HK-2 (cell line): ENCODE data around the gene DOCK6.

ENCODE experiments used
- DNase-seq: peaks from one replicate; pipeline ENCODE4 v3.0.0-alpha.2; 2018; ENCODE audit not compliant: unreplicated experiment

The DOCK6 gene

DNA sequence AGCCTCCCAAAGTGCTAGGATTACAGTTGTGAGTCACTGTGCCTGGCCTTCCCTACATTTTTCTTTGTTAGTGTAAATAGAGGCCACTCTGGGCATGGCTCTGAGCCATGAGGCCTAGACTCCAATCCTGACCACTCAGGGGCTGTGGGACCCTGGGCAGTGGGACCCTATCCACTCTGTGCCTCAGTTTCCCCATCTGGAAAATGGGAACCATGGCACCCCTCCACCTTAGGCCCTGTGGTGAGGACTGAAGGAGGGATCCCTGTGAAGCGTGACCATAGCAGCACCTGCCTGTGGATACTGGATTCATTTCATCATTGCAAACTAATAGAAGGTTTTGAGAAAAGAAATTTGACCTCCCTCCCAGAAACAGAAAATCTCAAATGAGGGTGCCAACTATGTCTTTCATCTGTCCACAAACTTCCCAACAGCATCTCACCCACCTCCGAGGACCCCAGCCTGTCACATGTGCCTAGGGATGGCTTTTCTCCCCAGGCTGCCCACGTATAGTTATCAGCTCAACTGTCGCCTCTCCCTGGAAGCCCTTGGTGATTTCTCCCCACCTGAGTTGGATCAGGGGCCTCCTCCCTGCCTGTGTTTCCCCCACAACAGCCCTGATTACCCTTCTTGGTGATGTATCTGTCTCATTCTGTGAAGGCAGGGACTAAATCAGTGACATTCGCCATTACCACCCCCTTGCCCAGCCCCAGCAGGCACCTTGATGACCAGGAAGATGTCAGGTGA is 17.3 kb downstream of the DOCK6 start:
- DNase-seq = no peak

DNA sequence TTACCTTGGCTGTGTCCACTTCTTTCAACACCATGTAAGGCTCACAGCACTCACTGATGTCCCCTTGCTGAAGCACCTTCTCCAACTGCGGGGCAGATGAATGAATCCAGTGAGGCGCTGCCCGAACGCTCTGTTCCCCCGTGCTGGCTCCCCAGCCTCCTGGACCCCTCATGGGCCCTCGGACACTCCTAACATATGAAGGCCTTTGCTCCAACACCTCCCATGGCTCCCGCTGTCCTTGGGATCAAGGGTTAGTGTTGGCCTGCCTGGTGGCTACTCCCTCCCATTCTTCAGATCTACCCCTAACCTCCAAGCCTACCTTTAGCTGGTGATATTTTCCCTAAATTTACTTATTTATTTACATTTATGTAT is 18.5 kb downstream of the DOCK6 start:
- no peak for DNase-seq

DNA sequence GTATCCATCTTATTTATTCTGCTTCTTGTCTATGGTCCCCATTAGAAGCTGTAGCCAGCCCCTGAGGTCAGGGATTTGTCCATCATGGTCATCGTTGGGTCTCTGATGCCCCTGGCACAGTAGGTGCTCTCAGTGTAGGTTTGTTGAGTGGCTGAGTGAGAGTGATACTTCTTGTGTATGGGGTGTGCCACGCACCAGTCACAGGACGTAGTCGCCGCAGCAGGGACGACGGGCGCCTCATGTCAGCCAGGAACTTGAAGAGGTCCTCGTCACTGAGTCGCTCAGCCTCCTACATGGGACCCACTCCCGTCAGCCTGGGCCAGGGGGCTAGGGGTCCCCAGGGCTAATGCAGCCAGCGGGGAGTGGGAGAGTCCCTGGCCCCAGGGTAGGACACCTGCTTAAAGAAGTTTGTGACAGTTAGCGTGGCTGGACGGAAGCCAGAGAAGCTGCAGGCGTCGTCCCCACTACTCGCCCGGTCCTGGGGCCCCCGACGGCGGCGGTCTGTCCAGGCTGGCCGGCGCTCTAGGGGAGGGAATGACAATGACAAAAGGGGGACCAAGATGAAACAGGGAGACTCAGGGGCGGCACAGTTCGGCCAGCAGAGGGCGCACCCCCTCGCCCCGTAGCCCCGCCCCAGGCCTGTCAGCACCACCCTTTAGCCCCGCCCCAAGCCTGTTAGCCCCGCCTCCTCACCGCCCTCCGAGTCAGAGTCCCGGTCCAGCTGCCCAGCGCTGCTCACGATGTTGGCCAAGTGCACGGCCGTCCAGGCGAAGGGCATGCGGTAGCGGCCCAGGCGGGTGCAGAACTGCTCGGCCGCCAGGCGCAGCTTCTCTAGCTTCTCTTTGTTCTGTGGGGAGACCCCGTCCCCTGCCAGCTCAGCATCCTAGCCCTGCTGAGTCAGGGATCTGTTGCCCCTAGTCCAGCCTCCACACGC is 19.2 kb downstream of the DOCK6 start:
- peak; percentile 71 for DNase-seq

DNA sequence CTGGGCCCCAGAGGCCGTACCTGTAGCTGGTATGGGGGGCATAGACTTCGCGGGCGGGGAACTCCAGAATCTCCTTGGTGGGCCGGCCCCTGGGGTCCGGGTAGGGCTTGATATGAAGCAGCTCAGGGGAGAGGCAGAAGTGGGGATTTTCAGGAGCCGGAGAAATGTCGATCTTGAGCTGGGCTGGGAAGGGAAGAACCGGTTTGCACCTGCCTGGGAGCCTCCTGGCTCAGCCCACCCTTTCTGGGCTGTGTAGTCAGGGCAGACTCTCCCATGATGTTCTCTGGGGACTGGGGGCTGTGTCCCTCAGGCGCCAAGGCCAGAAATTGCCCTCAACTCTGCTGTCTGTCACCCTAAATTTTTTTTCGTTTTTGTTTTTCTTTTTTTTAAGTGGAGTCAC is 20.3 kb downstream of the DOCK6 start:
- DNase-seq = no peak

DNA sequence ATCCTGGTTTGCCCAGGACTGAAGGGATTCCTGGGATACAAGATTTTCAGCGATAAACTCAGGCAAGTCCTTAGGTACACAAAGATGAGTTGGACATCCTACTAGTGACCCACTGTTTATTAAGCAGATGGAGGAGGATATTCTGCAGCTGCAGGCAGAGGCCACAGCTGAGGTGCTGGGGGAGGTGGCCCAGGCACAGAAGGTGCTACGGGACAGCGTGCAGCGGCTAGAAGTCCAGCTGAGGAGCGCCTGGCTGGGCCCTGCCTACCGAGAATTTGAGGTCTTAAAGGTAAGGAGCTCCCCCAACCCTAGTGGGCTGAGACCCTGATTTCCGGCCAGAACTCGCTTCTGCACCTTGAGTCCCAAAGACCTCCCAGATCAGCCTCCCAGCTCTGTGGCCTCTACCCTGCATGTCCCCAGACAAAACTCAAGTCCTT is 22.3 kb downstream of the DOCK6 start:
- DNase-seq = no peak

DNA sequence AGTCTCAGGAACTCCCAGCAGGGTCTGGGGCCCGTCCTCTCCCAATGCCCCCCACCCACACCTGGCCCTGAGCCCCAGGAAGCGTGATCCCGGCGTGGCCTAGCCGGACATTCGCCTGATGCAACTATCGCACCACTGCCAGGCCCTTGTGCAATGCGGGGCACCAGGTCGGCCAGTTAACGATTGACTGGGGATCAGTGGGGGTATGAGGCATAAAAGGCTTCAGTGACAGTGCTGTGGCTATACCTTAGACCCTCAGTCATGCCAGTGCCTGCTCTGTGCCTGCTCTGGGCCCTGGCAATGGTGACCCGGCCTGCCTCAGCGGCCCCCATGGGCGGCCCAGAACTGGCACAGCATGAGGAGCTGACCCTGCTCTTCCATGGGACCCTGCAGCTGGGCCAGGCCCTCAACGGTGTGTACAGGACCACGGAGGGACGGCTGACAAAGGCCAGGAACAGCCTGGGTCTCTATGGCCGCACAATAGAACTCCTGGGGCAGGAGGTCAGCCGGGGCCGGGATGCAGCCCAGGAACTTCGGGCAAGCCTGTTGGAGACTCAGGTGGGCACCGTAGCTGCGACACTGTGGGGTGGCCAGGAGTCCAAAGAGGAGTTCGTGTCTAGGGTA is 22.8 kb downstream of the DOCK6 start, which contains the start of gene ANGPTL8:
TSS of gene ANGPTL8 (plus strand) at position 243 of the 624 bp plus-strand sequence. CDS start at position 262, 19 bp downstream.
- no peak for DNase-seq

DNA sequence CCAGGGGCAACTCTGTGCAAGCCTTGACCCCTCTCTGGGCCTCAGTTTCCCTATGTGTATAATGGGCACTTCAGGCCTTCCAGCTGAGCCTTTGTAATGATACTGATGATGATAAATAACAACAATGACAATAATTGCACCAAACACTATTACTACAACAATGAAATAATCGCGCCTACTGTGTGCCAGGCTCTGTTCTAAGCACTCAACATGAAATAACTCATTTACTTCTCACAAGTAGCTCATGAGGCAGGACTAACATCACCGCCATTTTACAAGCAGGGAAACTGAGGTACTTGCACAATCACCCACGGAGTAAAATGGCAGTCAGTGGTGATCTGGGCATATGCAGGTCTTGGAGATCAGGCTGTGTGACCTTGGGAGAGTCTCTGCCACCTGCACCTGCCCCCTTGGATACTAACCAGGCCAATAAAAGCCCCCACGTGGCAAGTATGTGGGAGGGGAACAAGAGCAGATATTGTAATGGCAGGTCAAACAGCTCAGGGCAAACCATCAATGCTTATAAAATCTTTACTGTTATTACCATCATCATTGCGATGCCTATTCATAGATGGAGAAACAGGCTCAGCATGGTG is 23.4 kb downstream of the DOCK6 start:
- DNase-seq = no peak

DNA sequence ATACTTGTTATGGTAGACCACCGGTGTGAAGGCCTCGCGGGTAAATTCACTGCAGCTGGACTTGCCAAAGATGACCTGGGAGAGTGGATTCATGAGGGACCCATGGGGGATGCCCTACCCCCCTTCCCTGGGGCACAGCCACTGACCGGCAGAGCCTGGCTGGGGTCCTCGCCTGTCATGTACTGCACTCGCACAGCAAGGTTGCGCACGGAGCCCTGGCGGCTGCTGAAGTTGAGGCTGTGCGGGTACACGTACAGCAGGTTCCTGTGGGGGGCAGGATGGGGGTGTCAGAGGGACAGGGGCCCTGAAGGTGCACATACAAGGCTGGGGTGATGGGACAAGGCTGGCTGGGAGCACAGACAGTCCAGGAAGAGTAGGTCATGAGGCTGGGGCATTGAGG is 24.3 kb downstream of the DOCK6 start:
- no peak for DNase-seq

DNA sequence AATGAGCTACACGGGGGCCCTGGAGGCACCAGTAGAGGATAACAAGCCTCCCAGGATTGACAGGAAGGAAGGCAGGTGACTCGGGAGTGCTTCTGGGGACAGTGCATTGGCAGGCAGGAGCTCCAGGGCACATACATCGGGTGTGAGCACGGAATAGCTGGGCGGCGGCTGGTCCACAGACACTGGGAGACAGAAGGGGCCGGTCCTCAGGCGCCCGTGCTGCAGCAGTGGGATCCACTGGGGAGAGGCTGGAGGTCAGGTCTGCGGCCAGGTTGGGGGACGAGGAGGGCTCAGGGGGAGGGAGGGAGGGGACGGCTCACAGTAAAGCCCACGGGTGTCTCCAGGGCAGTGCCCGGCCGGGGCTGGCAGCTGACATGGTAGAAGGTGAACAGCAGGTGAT is 25.0 kb downstream of the DOCK6 start:
- no peak for DNase-seq

DNA sequence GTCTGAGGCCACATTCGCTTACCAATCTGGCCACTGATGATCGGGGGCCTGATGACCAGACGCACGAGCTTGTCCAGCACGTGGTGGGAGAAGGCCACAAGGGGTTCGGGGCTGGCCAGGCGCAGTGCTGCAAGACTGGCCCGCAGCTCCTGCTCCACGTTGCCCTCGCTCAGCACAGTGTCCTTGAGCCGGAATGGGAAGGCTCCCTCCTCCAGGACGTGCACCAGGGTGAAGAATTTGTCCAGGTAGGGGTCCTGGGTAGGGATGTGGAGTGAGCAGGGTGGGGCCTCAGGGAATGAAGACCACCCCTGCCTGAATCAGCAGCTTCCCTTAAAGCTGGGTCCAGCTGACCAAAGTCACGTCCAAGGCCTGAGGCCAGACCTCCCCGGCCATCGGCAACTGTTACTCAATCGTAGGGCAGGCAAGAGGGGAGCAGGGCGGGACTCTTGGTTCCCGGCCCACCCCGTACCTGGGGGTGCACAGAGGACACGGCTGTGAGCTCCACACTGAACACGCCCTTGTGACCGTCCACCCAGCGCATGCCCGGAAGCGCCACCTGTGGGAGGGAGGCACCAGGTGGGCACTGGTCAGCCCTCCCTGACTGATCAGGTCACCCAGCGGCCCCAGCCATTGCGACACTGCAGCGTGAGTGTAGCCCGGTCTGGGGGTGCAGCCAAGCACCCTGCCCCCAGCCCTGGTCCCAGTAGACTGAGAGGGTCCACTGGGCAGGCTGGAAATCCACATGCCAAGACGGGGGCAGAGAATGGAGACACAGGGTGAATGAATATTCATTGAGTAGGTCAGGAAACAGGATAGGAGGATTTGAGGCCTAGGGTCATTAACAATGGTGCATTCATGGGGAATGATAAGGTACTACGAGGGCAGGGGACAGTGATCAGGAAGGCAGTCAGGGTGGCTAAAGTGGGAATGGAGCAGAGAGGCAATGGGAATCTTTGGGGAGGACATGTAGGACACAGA is 25.7 kb downstream of the DOCK6 start:
- no peak for DNase-seq

DNA sequence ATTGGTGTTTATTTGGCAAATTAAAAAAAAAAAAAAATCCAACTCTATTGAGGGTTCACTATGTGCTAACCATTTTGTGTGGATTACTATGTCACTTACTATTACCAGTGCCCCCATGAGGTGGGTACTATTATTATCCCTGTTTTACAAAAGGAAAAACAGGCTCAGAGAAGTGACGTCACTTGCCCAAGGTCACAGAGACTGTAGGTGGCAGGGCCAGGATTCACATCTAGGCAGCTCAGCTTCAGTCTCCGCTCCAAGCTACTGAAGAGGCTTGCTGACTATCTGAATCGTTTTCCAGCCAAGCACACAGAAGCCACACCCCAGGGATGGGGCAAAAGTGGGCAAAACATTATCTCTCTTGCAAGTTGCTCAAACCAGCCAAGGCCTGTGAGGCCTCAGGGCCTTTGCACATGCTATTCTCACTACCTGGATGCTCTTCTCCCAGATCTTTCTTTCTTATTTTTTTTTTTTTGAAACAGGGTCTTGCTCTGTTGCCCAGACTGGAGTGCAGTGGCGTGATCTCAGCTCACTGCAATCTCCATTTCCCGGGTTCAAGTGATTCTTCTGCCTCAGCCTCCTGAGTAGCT is 27.7 kb downstream of the DOCK6 start:
- no peak for DNase-seq

DNA sequence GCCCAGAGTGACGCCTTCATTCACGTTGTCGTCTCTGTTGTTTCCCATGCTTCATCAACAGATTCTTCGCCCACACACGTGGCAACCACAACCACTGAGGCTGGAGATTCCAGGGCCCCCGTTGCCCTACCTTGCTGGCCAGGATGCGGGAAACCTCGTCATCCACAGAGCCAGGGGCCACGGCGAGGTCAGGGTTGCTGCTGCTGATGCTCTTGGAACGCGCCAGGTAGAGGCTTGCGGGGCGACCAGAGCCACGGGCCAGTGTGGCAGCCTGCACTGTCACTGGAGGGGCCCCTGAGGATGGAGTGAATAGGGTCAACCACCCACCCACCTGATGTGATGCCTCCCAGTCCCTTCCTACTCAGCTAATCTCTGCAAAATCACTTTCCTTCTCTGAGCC is 29.3 kb downstream of the DOCK6 start:
- DNase-seq = no peak

DNA sequence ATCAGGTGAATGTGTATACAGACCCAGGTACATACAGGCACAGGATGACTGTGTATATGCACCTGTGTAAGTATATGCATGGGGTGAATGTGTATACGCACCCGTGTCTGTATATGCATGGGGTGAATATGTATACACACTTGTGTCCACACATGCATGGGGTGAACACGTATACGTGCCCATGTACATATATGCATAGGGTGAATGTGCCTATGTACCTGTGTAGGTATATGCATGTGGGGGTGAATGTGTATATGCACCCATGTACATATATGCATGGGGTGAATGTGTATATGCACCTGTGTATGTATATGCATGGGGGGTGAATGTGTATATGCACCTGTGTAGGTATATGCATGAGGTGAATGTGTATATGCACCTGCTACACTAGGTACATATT is 29.8 kb downstream of the DOCK6 start:
- DNase-seq = no peak

DNA sequence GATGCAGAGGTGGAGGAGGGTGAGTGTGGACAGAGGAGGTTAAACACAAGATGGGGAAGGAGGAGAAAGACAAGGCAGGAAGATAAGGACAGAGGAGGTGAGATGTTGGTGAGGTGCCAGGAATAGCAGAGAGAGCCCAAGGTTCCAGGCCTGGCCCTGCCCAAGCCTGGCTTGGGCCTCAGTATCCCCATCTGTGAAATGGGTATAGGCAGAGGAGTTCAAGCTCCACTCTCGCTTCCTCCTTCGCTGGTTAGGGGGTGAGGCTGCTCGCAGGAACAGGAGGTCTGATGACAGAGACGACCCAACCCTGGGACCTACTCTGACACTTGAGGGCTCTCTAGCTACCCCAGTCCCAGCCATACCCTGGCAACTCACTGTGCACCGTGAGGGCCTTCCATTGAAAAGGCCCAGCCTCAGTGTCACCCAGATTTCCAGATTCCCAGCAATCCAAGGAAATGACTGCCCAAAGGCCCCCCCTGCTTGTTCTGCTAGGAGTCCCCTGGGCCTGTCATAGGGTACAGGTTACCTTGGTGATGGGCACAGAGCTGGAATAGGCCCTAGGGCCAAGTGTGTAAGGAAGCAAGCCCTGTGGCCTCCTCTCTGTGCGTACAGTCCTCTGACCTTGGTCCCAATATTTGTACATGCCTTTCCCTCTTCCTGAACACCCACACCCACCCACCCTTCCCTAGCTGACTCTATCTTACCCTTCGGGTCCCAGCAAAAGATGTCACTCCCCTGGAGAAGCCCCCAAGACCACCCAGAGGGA is 31.5 kb downstream of the DOCK6 start:
- no peak for DNase-seq

DNA sequence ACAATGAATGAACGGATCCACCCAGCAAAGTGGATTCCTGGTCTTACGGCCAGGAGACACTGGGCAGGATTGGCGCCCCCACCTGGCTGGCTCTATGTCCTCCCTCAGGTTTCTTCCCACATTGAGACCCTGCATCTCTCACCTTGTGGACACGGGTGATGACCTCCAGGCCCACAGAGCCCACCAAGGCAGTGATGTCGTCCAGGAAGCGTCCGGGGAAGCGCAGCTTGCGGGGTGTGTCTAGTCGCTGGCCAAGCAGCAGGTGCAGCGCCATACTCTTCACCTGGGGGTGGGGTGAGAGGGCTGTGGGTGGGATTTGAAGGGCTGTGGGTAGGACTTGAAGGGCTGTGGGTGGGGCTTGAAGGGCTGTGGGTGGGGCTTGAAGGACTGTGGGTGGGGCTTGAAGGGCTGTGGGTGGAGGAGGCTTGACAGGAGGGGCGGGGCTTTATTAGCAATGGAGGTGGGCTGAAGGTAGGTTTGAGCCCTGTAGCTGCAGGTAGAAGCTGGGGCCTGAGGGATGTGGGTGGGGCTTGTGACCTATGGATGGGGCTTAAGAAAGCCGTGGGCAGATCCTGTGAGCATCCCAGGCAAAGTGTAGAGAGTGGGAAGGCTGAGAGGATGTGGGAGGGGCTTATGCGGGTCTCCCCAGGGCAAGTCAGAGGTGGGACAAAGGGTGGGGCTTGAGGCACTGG is 35.0 kb downstream of the DOCK6 start:
- no peak for DNase-seq

DNA sequence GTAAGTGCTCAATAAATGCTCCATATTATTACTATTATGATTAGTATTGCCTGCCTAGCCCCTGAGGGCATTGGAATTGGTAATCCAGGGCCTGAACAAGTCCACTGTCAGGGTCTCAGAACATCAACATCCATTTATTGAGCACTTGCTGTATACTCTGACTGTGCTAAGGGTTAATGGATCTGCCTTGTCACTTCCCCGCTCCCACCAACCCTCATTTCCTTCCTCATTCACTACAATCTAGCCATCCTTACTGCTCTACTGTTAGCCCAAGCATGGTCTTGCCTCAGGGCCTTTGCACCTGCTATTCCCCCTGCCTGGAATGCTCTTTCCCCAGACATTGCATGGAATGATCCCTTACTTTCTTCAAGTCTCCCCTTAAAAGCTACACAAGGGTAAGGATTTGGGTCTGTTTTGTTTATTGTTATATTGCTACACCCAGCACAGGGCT is 35.6 kb downstream of the DOCK6 start:
- no peak for DNase-seq

DNA sequence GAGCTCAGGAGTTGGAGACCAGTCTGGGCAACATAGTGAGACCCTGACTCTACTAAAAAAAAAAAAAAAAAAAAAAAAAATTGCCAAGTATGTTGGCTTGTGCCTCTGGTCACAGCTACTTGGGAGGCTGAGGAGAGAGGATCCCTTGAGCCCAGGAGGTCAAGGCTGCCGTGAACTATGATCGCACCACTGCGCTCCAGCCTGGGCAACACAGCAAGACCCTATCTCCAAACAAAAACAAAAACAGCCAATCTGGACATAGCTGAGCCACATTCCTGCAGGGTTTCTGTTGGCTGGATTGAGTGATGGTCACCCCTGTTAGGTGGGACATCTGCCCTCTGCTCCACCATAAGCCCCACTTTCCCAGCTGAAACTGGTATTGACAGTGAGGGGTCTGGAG is 36.5 kb downstream of the DOCK6 start:
- no peak for DNase-seq

DNA sequence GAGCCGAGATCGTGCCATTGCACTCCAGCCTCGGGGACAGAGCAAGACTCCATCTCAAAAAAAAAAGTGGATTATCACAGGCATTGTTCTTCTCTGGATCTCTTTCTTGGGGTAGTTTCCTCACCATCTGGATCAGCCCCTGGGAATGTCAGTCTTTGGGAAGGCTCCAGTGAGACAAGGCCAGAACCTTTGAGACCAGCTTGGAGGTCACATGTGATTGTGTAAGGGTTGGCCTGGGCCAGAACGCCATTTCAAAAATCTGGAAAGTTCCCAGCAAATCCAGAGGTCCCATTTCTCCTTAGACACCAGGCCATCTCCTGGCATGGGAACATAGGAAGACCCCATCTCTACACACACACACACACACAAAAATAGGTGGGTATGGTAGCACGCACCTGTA is 37.2 kb downstream of the DOCK6 start:
- DNase-seq = no peak

DNA sequence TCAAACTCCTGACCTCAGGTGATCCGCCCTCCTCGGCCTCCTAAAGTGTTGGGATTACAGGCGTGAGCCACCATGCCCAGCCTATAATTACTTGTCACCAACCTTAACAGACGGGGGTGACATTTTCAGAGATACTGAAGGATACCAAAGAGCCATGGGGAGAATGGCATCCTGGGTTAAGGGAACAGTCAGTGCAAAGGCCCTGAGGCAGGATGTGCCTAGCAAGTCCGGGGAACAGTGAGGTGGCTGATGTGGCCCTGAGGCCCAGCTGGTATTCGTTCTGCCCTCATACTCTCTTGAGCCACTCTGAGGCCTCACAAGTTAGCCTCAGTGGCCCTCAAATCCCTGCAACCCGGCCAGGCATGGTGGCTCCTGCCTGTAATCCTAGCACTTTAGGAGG is 37.9 kb downstream of the DOCK6 start:
- no peak for DNase-seq
